ENCODE measurements around the gene MALRD1. TPM values are rescaled to one million over a fixed set of nuclear protein-coding genes. Genes with fewer than 3 reads are reported as not detected.
A peak's percentile ranks its signal among the peaks of the same experiment; 100 is the strongest.

The MALRD1 gene
- total and polyA plus RNA-seq, 4 donors: 1.4 to 7.5 (median 3.3) TPM

DNA sequence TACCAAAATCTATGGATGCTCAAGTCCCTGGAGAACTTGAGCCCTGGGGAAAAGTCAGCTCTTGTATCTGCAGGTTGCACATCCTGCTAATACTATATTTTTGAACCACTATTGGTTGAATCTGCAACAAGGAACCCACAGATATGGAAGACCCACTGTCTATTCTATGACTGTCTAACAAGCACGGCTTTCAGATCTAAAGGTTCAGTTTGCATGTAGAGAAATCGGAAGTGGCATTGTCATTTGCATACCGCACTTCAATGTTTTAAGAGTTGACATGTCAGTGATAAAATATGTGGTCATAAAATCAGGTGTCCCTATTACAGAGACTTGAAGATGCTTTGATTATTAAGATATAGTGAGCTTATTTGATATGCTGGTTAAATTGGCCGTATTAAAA is 95.6 kb downstream of the MALRD1 start:
- H3K9me3 ChIP-seq (ENCODE audit: control insufficient read depth, insufficient read depth, low read length): no peaks in the 10 kb centered on the region
- WGBS (ENCODE audit: insufficient coverage): 100% methylated on average over 3 of the region's 4 CpGs

DNA sequence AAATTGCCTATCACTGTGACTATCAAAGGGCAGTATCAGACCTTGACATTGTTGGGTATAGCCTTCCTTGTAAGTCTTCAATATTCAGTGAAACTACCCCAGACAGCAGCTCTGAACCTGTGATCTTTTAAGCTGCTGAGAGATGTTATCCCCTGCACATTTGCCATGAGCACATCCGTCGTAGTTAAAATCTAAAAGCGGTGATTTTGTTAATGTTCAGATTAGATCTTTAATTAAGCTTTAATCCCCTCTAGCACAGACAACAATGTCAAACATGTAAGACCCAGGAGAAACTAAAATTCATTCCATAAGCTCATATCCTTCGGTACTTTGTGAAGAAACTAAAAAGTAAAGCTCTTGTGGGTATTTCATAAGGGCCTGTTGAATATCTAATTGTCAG is 105.8 kb downstream of the MALRD1 start:
- no peaks in the 10 kb centered on the region for H3K27me3 ChIP-seq (ENCODE audit: control insufficient read depth, insufficient read depth, low read length)
- no peak for DNase-seq (ENCODE audit: low read depth in 4 of 6, low spot score in 6 of 6)
- no CpG with 5 or more reads among the region's 4 CpGs for WGBS (ENCODE audit: insufficient coverage)
- no peak overlapping the region for H3K4me3 ChIP-seq (ENCODE audit: low read depth, low read length)
- H3K9me3 ChIP-seq (ENCODE audit: control insufficient read depth, insufficient read depth, low read length): no peaks in the 10 kb centered on the region
- H3K36me3 ChIP-seq (ENCODE audit: control insufficient read depth, insufficient read depth, low read length): no peaks in the 10 kb centered on the region
- no peak overlapping the region for H3K27ac ChIP-seq (ENCODE audit: low read depth, low read length)
- no peaks in the 10 kb centered on the region for H3K4me1 ChIP-seq (ENCODE audit: control insufficient read depth, insufficient read depth, low read length)

More for the DNA sequence above, 95.6 kb downstream of the MALRD1 start:
- no peak for DNase-seq (ENCODE audit: low read depth in 4 of 6, low spot score in 6 of 6)
- Histone ChIP-seq H3K27ac (ENCODE audit: low read depth, low read length) (no peak overlapping the region), H3K4me3 (ENCODE audit: low read depth, low read length) (no peak overlapping the region), H3K27me3 (ENCODE audit: control insufficient read depth, insufficient read depth, low read length) (no peaks in the 10 kb centered on the region), H3K4me1 (ENCODE audit: control insufficient read depth, insufficient read depth, low read length) (no peaks in the 10 kb centered on the region), H3K36me3 (ENCODE audit: control insufficient read depth, insufficient read depth, low read length) (no peaks in the 10 kb centered on the region)

- no CpG with 5 or more reads among the region's 2 CpGs for WGBS (ENCODE audit: insufficient coverage)
- Histone ChIP-seq H3K4me3 (ENCODE audit: low read depth, low read length) (no peak overlapping the region), H3K9me3 (ENCODE audit: control insufficient read depth, insufficient read depth, low read length) (no peaks in the 10 kb centered on the region), H3K27me3 (ENCODE audit: control insufficient read depth, insufficient read depth, low read length) (no peaks in the 10 kb centered on the region), H3K36me3 (ENCODE audit: control insufficient read depth, insufficient read depth, low read length) (no peaks in the 10 kb centered on the region), H3K27ac (ENCODE audit: low read depth, low read length) (no peak overlapping the region), H3K4me1 (ENCODE audit: control insufficient read depth, insufficient read depth, low read length) (no peaks in the 10 kb centered on the region)
- no peak for DNase-seq (ENCODE audit: low read depth in 4 of 6, low spot score in 6 of 6)
Observed at GRCh38 chr10:19158358-19158757, 109.8 kb downstream of the MALRD1 start.

- no peaks in the 10 kb centered on the region for H3K4me1 ChIP-seq (ENCODE audit: control insufficient read depth, insufficient read depth, low read length)
- no peaks in the 10 kb centered on the region for H3K27me3 ChIP-seq (ENCODE audit: control insufficient read depth, insufficient read depth, low read length)
- H3K4me3 ChIP-seq (ENCODE audit: low read depth, low read length): no peak overlapping the region
- H3K27ac ChIP-seq (ENCODE audit: low read depth, low read length): no peak overlapping the region
- no peaks in the 10 kb centered on the region for H3K36me3 ChIP-seq (ENCODE audit: control insufficient read depth, insufficient read depth, low read length)
- no CpG with 5 or more reads among the region's 3 CpGs for WGBS (ENCODE audit: insufficient coverage)
- no peak for DNase-seq (ENCODE audit: low read depth in 4 of 6, low spot score in 6 of 6)
- H3K9me3 ChIP-seq (ENCODE audit: control insufficient read depth, insufficient read depth, low read length): no peaks in the 10 kb centered on the region
Observed at GRCh38 chr10:19158870-19159269, 110.3 kb downstream of the MALRD1 start.

- Histone ChIP-seq H3K36me3 (ENCODE audit: control insufficient read depth, insufficient read depth, low read length) (no peaks in the 10 kb centered on the region), H3K27ac (ENCODE audit: low read depth, low read length) (no peak overlapping the region), H3K4me1 (ENCODE audit: control insufficient read depth, insufficient read depth, low read length) (no peaks in the 10 kb centered on the region), H3K9me3 (ENCODE audit: control insufficient read depth, insufficient read depth, low read length) (no peaks in the 10 kb centered on the region), H3K4me3 (ENCODE audit: low read depth, low read length) (no peak overlapping the region), H3K27me3 (ENCODE audit: control insufficient read depth, insufficient read depth, low read length) (no peaks in the 10 kb centered on the region)
- DNase-seq (ENCODE audit: low read depth in 4 of 6, low spot score in 6 of 6): no peak
- no CpG with 5 or more reads among the region's 1 CpG for WGBS (ENCODE audit: insufficient coverage)
Observed at GRCh38 chr10:19164461-19164860, 115.9 kb downstream of the MALRD1 start.

DNA sequence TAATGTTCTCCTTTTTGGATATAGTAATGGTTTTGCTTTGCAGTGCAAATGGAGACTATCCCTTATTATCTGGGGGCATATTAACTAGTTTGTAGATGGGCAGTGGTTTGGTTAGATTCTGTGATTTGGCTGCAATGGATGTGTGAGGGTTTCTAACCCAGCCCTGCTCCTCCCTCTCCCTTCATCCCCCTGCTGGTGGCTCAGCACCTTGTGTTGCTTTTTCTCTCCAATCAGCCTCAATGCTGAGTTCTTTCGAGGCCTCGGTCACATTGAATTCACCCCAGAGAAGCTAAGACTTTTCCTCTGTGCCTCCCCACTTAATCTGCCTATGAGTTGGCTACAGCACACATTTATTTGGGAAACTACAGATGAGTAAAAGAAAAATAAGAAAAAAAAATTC is 120.0 kb downstream of the MALRD1 start:
- no peaks in the 10 kb centered on the region for H3K36me3 ChIP-seq (ENCODE audit: control insufficient read depth, insufficient read depth, low read length)
- no peak overlapping the region for H3K27ac ChIP-seq (ENCODE audit: low read depth, low read length)
- no peak overlapping the region for H3K4me3 ChIP-seq (ENCODE audit: low read depth, low read length)
- no peaks in the 10 kb centered on the region for H3K9me3 ChIP-seq (ENCODE audit: control insufficient read depth, insufficient read depth, low read length)
- H3K27me3 ChIP-seq (ENCODE audit: control insufficient read depth, insufficient read depth, low read length): no peaks in the 10 kb centered on the region
- WGBS (ENCODE audit: insufficient coverage): 30% methylated on average over 2 of the region's 2 CpGs
- no peaks in the 10 kb centered on the region for H3K4me1 ChIP-seq (ENCODE audit: control insufficient read depth, insufficient read depth, low read length)
- no peak for DNase-seq (ENCODE audit: low read depth in 4 of 6, low spot score in 6 of 6)

- Histone ChIP-seq H3K27me3 (ENCODE audit: control insufficient read depth, insufficient read depth, low read length) (no peaks in the 10 kb centered on the region), H3K9me3 (ENCODE audit: control insufficient read depth, insufficient read depth, low read length) (no peaks in the 10 kb centered on the region), H3K27ac (ENCODE audit: low read depth, low read length) (no peak overlapping the region), H3K4me3 (ENCODE audit: low read depth, low read length) (no peak overlapping the region), H3K4me1 (ENCODE audit: control insufficient read depth, insufficient read depth, low read length) (no peaks in the 10 kb centered on the region), H3K36me3 (ENCODE audit: control insufficient read depth, insufficient read depth, low read length) (no peaks in the 10 kb centered on the region)
- no CpG with 5 or more reads among the region's 2 CpGs for WGBS (ENCODE audit: insufficient coverage)
- peak in 1 of 6 donors; percentile 22 for DNase-seq (ENCODE audit: low read depth in 4 of 6, low spot score in 6 of 6)
Observed at GRCh38 chr10:19169041-19169440, 120.4 kb downstream of the MALRD1 start.

DNA sequence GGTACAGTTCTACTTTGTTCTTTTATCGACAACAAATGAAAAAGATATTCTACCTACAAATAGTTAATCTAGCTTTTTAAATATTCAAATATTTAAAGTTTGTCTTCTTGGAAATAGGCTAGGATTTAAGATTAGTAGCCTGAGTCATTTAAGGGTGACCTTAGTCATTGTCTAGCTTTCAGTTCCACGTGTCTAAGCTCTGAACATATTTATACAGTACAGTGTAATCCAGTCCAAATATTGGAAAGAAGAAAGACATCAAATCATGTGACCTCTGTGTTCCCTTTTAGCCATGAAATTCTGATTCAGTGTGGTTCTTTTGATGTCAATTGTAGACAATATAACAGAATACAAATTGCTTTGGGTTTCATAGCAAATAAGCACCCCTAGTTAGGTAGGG is 121.1 kb downstream of the MALRD1 start:
- Histone ChIP-seq H3K27ac (ENCODE audit: low read depth, low read length) (no peak overlapping the region), H3K36me3 (ENCODE audit: control insufficient read depth, insufficient read depth, low read length) (no peaks in the 10 kb centered on the region), H3K27me3 (ENCODE audit: control insufficient read depth, insufficient read depth, low read length) (no peaks in the 10 kb centered on the region), H3K9me3 (ENCODE audit: control insufficient read depth, insufficient read depth, low read length) (no peaks in the 10 kb centered on the region), H3K4me3 (ENCODE audit: low read depth, low read length) (no peak overlapping the region), H3K4me1 (ENCODE audit: control insufficient read depth, insufficient read depth, low read length) (no peaks in the 10 kb centered on the region)
- no CpG with 5 or more reads among the region's 2 CpGs for WGBS (ENCODE audit: insufficient coverage)
- peak in 1 of 6 donors; percentile 3 for DNase-seq (ENCODE audit: low read depth in 4 of 6, low spot score in 6 of 6)

- DNase-seq (ENCODE audit: low read depth in 4 of 6, low spot score in 6 of 6): no peak
- Histone ChIP-seq H3K4me3 (ENCODE audit: low read depth, low read length) (no peak overlapping the region), H3K27me3 (ENCODE audit: control insufficient read depth, insufficient read depth, low read length) (no peaks in the 10 kb centered on the region), H3K36me3 (ENCODE audit: control insufficient read depth, insufficient read depth, low read length) (no peaks in the 10 kb centered on the region), H3K27ac (ENCODE audit: low read depth, low read length) (no peak overlapping the region), H3K4me1 (ENCODE audit: control insufficient read depth, insufficient read depth, low read length) (no peaks in the 10 kb centered on the region), H3K9me3 (ENCODE audit: control insufficient read depth, insufficient read depth, low read length) (no peaks in the 10 kb centered on the region)
- WGBS (ENCODE audit: insufficient coverage): 100% methylated on average over 1 of the region's 8 CpGs
Observed at GRCh38 chr10:19178675-19179074, 130.1 kb downstream of the MALRD1 start.

DNA sequence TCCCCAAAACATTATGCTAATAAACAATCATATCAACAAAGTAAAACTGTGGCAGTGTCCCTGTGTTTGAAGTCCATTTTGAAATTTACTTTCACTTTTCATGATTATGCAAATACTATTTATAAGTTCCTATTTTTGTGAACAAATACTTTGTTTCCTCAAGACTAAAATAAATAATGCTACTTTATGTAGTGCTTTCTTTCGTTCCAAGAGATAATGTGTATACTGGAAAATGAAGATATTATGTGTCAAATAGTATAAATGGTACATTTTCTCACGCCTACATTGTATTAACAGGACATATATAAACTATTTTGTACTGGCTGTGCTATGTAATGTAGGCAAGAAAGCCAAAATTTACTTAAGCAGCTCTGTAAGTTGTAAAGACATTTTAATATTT is 136.3 kb downstream of the MALRD1 start:
- H3K36me3 ChIP-seq (ENCODE audit: control insufficient read depth, insufficient read depth, low read length): no peaks in the 10 kb centered on the region
- no CpG with 5 or more reads among the region's 2 CpGs for WGBS (ENCODE audit: insufficient coverage)
- H3K27me3 ChIP-seq (ENCODE audit: control insufficient read depth, insufficient read depth, low read length): no peaks in the 10 kb centered on the region
- H3K4me3 ChIP-seq (ENCODE audit: low read depth, low read length): no peak overlapping the region
- H3K9me3 ChIP-seq (ENCODE audit: control insufficient read depth, insufficient read depth, low read length): no peaks in the 10 kb centered on the region
- no peak overlapping the region for H3K27ac ChIP-seq (ENCODE audit: low read depth, low read length)
- DNase-seq (ENCODE audit: low read depth in 4 of 6, low spot score in 6 of 6): no peak
- no peaks in the 10 kb centered on the region for H3K4me1 ChIP-seq (ENCODE audit: control insufficient read depth, insufficient read depth, low read length)
